Measurements from ENCODE around the gene INSC.

- TF ChIP-seq EZH2 (IDR thresholded peaks at IDR 0.05; ENCODE audit: insufficient read depth, poor library complexity, severe bottlenecking) = no peak
- no peak for TF ChIP-seq EZH2phosphoT487 (IDR thresholded peaks at IDR 0.05; ENCODE audit: insufficient read depth, low read depth)
Measured at GRCh38 chr11:15232496-15232895, 117.8 kb downstream of the INSC start.

Data from GM23248 (cell line).